Spleen (tissue), 7 donors: ENCODE measurements around the gene DTNBP1.

Experiments
- CTCF ChIP-seq, 11 experiments: fragments of 200-600 bp in 7 of 11; fragments of 450-650 bp in 4 of 11; sonication (generic) in 4 of 11; IDR thresholded peaks in 8 of 11; conservative IDR thresholded peaks in 3 of 11; 1 replicate in 7 of 11; 2 replicates in 4 of 11; pipeline versions ENCODE4 v1.4.0 to v1.8.0; 2016 to 2021; ENCODE audit warnings: antibody characterized with exemption in 11 of 11, inconsistent platforms in 4 of 11, mild to moderate bottlenecking in 1 of 11
- POLR2A ChIP-seq, 3 donors: fragments of 450-650 bp; IDR thresholded peaks; one replicate each; pipeline ENCODE4 v1.5.1; 2017; ENCODE audit warnings: antibody characterized with exemption in 3 of 3, mild to moderate bottlenecking in 1 of 3
- donor health status: DM: no; HTN: no; CAD: no; lungs with moderate emphysema.
- donor health status: DM: no; HTN: no; CAD: no.
- donor health status: DM: no; HTN: no; CAD: no.

GRCh38 chr6:15585760-15586214 is 77.0 kb downstream of the DTNBP1 start:
- TF ChIP-seq CTCF (IDR thresholded peaks at IDR 0.05 in 8 of 11, conservative IDR thresholded peaks at IDR 0.05 in 3 of 11), result no peak
- no peak for TF ChIP-seq POLR2A (IDR thresholded peaks at IDR 0.05)
